ENCODE results near the gene MICAL2. TPM values are rescaled to one million over a fixed set of nuclear protein-coding genes. Genes with fewer than 3 reads are reported as not detected.

The MICAL2 gene
- total RNA-seq, 2 donors from 2014 or later, result 1.5 to 1.9 TPM

- H3K4me1 ChIP-seq (ENCODE audit: control insufficient read depth, insufficient read depth, low read length), result peaks cover 14% of the 10 kb centered on the region
- no peaks in the 10 kb centered on the region for H3K9me3 ChIP-seq (ENCODE audit: control insufficient read depth, low read length)
- 94 to 98% methylated on average over 5 to 6 of the region's 6 CpGs for WGBS, 2 experiments (ENCODE audit: insufficient coverage in 1 of 2, insufficient read length in 1 of 2)
- no peak overlapping the region for H3K27ac ChIP-seq (ENCODE audit: low read depth, low read length)
- peaks cover 18% of the 10 kb centered on the region for H3K27me3 ChIP-seq (ENCODE audit: control insufficient read depth, insufficient read depth, low read length, poor library complexity, severe bottlenecking)
- Mint-ChIP-seq H3K27ac (no peak overlapping the region), H3K27me3 (ENCODE audit: insufficient read depth) (peaks cover 28% of the 10 kb centered on the region), H3K4me1 (peaks cover 18% of the 10 kb centered on the region), H3K36me3 (ENCODE audit: low read depth) (no peaks in the 10 kb centered on the region), H3K4me3 (no peak overlapping the region), H3K9me3 (no peaks in the 10 kb centered on the region)
- peak; percentile 17 for DNase-seq
- no peak overlapping the region for H3K9ac ChIP-seq (ENCODE audit: extremely low read depth, low read length, poor library complexity, severe bottlenecking)
- TF ChIP-seq, protein P1, sequence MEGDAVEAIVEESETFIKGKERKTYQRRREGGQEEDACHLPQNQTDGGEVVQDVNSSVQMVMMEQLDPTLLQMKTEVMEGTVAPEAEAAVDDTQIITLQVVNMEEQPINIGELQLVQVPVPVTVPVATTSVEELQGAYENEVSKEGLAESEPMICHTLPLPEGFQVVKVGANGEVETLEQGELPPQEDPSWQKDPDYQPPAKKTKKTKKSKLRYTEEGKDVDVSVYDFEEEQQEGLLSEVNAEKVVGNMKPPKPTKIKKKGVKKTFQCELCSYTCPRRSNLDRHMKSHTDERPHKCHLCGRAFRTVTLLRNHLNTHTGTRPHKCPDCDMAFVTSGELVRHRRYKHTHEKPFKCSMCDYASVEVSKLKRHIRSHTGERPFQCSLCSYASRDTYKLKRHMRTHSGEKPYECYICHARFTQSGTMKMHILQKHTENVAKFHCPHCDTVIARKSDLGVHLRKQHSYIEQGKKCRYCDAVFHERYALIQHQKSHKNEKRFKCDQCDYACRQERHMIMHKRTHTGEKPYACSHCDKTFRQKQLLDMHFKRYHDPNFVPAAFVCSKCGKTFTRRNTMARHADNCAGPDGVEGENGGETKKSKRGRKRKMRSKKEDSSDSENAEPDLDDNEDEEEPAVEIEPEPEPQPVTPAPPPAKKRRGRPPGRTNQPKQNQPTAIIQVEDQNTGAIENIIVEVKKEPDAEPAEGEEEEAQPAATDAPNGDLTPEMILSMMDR (conservative IDR thresholded peaks at IDR 0.05), result no peak
- no peak overlapping the region for H3K4me3 ChIP-seq (ENCODE audit: low read length)
- H3K36me3 ChIP-seq (ENCODE audit: control insufficient read depth, insufficient read depth, low read length), result no peaks in the 10 kb centered on the region
These were observed 49.8 kb downstream of the MICAL2 start for GRCh38 chr11:12160231-12160630.

DNA sequence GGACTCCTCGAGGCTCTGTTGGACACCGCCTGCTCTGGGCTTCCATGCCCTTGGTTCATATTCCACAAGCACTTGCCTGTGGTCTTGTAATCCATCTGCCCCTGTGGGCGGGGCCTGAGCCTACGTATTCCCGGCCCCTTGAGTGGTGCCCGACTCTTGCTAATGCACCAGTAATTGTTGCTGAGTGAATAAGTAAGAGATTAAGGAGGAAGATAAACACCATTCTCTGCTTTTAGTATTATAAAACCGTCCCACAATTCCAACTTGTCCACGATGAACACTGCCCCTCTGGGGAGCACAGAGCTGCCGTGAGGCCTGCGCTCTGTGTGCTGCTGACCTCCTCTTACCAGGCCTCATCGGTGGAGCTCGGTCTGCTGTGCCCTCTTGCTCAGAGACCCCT lies 50.3 kb downstream of the MICAL2 start:
- Histone ChIP-seq H3K9me3 (ENCODE audit: control insufficient read depth, low read length) (no peaks in the 10 kb centered on the region), H3K27ac (ENCODE audit: low read depth, low read length) (no peak overlapping the region), H3K9ac (ENCODE audit: extremely low read depth, low read length, poor library complexity, severe bottlenecking) (no peak overlapping the region), H3K36me3 (ENCODE audit: control insufficient read depth, insufficient read depth, low read length) (no peaks in the 10 kb centered on the region), H3K4me1 (ENCODE audit: control insufficient read depth, insufficient read depth, low read length) (peaks cover 14% of the 10 kb centered on the region), H3K4me3 (ENCODE audit: low read length) (no peak overlapping the region), H3K27me3 (ENCODE audit: control insufficient read depth, insufficient read depth, low read length, poor library complexity, severe bottlenecking) (peaks cover 18% of the 10 kb centered on the region)
- TF ChIP-seq, protein P1 (conservative IDR thresholded peaks at IDR 0.05), result no peak
- no peaks in the 10 kb centered on the region for H3K36me3 Mint-ChIP-seq (ENCODE audit: low read depth)
- peaks cover 18% of the 10 kb centered on the region for H3K4me1 Mint-ChIP-seq
- peaks cover 28% of the 10 kb centered on the region for H3K27me3 Mint-ChIP-seq (ENCODE audit: insufficient read depth)
- 96% methylated on average over 8 to 12 of the region's 12 CpGs for WGBS, 2 experiments (ENCODE audit: insufficient coverage in 1 of 2, insufficient read length in 1 of 2)
- no peaks in the 10 kb centered on the region for H3K9me3 Mint-ChIP-seq
- no peak overlapping the region for H3K27ac Mint-ChIP-seq
- peak; percentile 43 for DNase-seq
- H3K4me3 Mint-ChIP-seq, result no peak overlapping the region

DNA sequence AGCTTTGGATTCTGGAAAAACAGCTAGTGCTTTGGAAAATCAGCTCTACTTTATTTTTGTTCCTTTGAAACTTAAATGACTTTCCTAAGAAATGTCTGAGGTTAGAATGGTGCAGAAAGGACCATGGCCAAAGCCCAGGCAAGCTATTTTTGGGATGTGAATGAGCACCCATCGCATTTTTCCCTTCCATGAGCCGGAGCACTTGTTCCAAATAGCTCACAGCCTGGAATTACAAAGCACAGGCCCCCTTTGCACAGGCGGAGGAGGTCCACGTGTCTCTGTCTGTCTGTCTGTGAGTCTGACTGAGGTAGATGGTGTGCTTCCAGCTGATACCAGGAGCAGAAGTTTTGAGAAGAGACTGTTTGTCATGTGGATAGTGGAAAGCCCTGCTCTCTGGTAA lies 50.7 kb downstream of the MICAL2 start:
- DNase-seq, result peak; percentile 18
- Histone ChIP-seq H3K27ac (ENCODE audit: low read depth, low read length) (no peak overlapping the region), H3K4me3 (ENCODE audit: low read length) (no peak overlapping the region), H3K9me3 (ENCODE audit: control insufficient read depth, low read length) (no peaks in the 10 kb centered on the region), H3K36me3 (ENCODE audit: control insufficient read depth, insufficient read depth, low read length) (no peaks in the 10 kb centered on the region), H3K9ac (ENCODE audit: extremely low read depth, low read length, poor library complexity, severe bottlenecking) (no peak overlapping the region), H3K27me3 (ENCODE audit: control insufficient read depth, insufficient read depth, low read length, poor library complexity, severe bottlenecking) (peaks cover 18% of the 10 kb centered on the region), H3K4me1 (ENCODE audit: control insufficient read depth, insufficient read depth, low read length) (peaks cover 14% of the 10 kb centered on the region)
- Mint-ChIP-seq H3K9me3 (no peaks in the 10 kb centered on the region), H3K27me3 (ENCODE audit: insufficient read depth) (peaks cover 26% of the 10 kb centered on the region), H3K4me1 (peaks cover 18% of the 10 kb centered on the region), H3K27ac (no peak overlapping the region), H3K4me3 (no peak overlapping the region), H3K36me3 (ENCODE audit: low read depth) (no peaks in the 10 kb centered on the region)
- TF ChIP-seq, protein P1 (conservative IDR thresholded peaks at IDR 0.05), result no peak
- WGBS, 2 experiments (ENCODE audit: insufficient coverage in 1 of 2, insufficient read length in 1 of 2), result 91 to 92% methylated on average over 4 of the region's 4 CpGs
